Progenitor cell of endocrine pancreas (in vitro differentiated cells): ENCODE data around the gene HSD17B10. TPM values are rescaled to one million over a fixed set of nuclear protein-coding genes. Genes with fewer than 3 reads are reported as not detected.
A peak's percentile ranks its signal among the peaks of the same experiment; 100 is the strongest.

ENCODE experiments used
- DNase-seq: peaks from one replicate; pipeline ENCODE4 v3.0.0; 2021; ENCODE audit warnings: low spot score; ENCODE audit not compliant: unreplicated experiment
- H3K27ac Mint-ChIP-seq: 2 replicates; pipeline ENCODE4 v1.8.0; 2021; ENCODE audit warnings: mild to moderate bottlenecking, moderate library complexity, mixed read lengths
- H3K27me3 Mint-ChIP-seq: 2 replicates; pipeline ENCODE4 v1.8.0; 2021; ENCODE audit warnings: mixed read lengths
- H3K36me3 Mint-ChIP-seq: 2 replicates; pipeline ENCODE4 v1.8.0; 2022; ENCODE audit warnings: mixed read lengths; ENCODE audit not compliant: insufficient read depth
- H3K4me1 Mint-ChIP-seq: 2 replicates; pipeline ENCODE4 v1.8.0; 2021; ENCODE audit warnings: low read depth, mixed read lengths
- H3K4me3 Mint-ChIP-seq: 2 replicates; pipeline ENCODE4 v1.8.0; 2021; ENCODE audit warnings: low read depth, mild to moderate bottlenecking, moderate library complexity, mixed read lengths
- H3K9me3 Mint-ChIP-seq: 2 replicates; pipeline ENCODE4 v1.8.0; 2021; ENCODE audit warnings: low read depth, mixed read lengths
- CTCF ChIP-seq: fragments of 200-600 bp; sonication (generic); IDR thresholded peaks from one replicate; pipeline ENCODE4 v1.5.0; 2021; ENCODE audit warnings: antibody characterized with exemption, mild to moderate bottlenecking; ENCODE audit not compliant: unreplicated experiment
- total RNA-seq: library from RNA; stranded (reverse); gene quantifications from 2 replicates; pipeline ENCODE4 v1.2.1, GENCODE V29; 2021

Gene HSD17B10
- total RNA-seq, 1 donor from 2014 or later = 92.3 TPM

GRCh38 chrX:53441531-53442321, 7.6 kb upstream of the HSD17B10 start:
- H3K36me3 Mint-ChIP-seq = no peaks in the 10 kb centered on the region
- H3K9me3 Mint-ChIP-seq = peaks cover 7% of the 10 kb centered on the region
- no peak overlapping the region for H3K27ac Mint-ChIP-seq

GRCh38 chrX:53440621-53441517, 6.7 kb upstream of the HSD17B10 start:
- TF ChIP-seq CTCF = no peak
- Mint-ChIP-seq H3K4me3 (peak overlapping the region; percentile 77), H3K27ac (peak overlapping the region; percentile 76)

More at GRCh38 chrX:53441531-53442321, 7.6 kb upstream of the HSD17B10 start:
- Mint-ChIP-seq H3K4me3 (peak overlapping the region; percentile 77), H3K27me3 (peaks cover 12% of the 10 kb centered on the region), H3K4me1 (peaks cover 2% of the 10 kb centered on the region)
- TF ChIP-seq CTCF = no peak
- peak; percentile 70 for DNase-seq

GRCh38 chrX:53440101-53440500, 5.9 kb upstream of the HSD17B10 start:
- no peak for TF ChIP-seq CTCF
- Mint-ChIP-seq H3K4me3 (peak overlapping the region; percentile 51), H3K36me3 (no peaks in the 10 kb centered on the region), H3K9me3 (peaks cover 12% of the 10 kb centered on the region), H3K27ac (peak overlapping the region; percentile 76), H3K4me1 (peaks cover 2% of the 10 kb centered on the region), H3K27me3 (peaks cover 12% of the 10 kb centered on the region)
- DNase-seq = no peak

More at GRCh38 chrX:53440621-53441517, 6.7 kb upstream of the HSD17B10 start:
- Mint-ChIP-seq H3K4me1 (peaks cover 2% of the 10 kb centered on the region), H3K9me3 (peaks cover 7% of the 10 kb centered on the region), H3K27me3 (peaks cover 12% of the 10 kb centered on the region), H3K36me3 (no peaks in the 10 kb centered on the region)
- DNase-seq = no peak

GRCh38 chrX:53438832-53439230, 4.7 kb upstream of the HSD17B10 start:
- Mint-ChIP-seq H3K36me3 (no peaks in the 10 kb centered on the region), H3K27ac (no peak overlapping the region), H3K27me3 (peaks cover 12% of the 10 kb centered on the region), H3K9me3 (peaks cover 12% of the 10 kb centered on the region), H3K4me3 (no peak overlapping the region), H3K4me1 (peaks cover 6% of the 10 kb centered on the region)
- no peak for TF ChIP-seq CTCF
- no peak for DNase-seq

- Mint-ChIP-seq H3K9me3 (peaks cover 8% of the 10 kb centered on the region), H3K36me3 (no peaks in the 10 kb centered on the region), H3K4me3 (no peak overlapping the region), H3K27me3 (peaks cover 12% of the 10 kb centered on the region), H3K27ac (no peak overlapping the region), H3K4me1 (peaks cover 6% of the 10 kb centered on the region)
- no peak for TF ChIP-seq CTCF
- no peak for DNase-seq
Observed at GRCh38 chrX:53438174-53438831, 4.1 kb upstream of the HSD17B10 start.
